OCI-LY1 (cell line): ENCODE results near the gene PSKH1.
"Not testable (repeated sequence)": the region's sequence is repeated elsewhere in the genome, so short reads cannot be mapped to it uniquely, and the experiment has no call there.

Experiments used
- H2AFZ ChIP-seq: fragments of 200-600 bp; sonication (generic), shearing (Covaris generic); 2 replicates; pipeline ENCODE4 v1.6.0; 2014; ENCODE audit warnings: antibody characterized with exemption, mild to moderate bottlenecking, low read length
- H3F3A ChIP-seq: fragments of 200-600 bp; sonication (generic), shearing (Covaris generic); 2 replicates; pipeline ENCODE4 v1.6.0; 2014; ENCODE audit warnings: mild to moderate bottlenecking, antibody characterized with exemption, low read length, moderate library complexity; ENCODE audit not compliant: insufficient read depth
- H3K27ac ChIP-seq: fragments of 200-600 bp; sonication (generic); 2 replicates; pipeline ENCODE4 v1.5.1; 2014; ENCODE audit warnings: low read length, mixed run types, mild to moderate bottlenecking, low read depth; ENCODE audit not compliant: poor library complexity, severe bottlenecking
- H3K27me3 ChIP-seq: fragments of 200-600 bp; sonication (generic); 2 replicates; pipeline ENCODE4 v1.6.0; 2014; ENCODE audit warnings: antibody characterized with exemption, mild to moderate bottlenecking, low read length, moderate library complexity; ENCODE audit not compliant: insufficient read depth
- H3K36me3 ChIP-seq: fragments of 200-600 bp; sonication (generic); 2 replicates; pipeline ENCODE4 v1.6.1; 2014; ENCODE audit warnings: mild to moderate bottlenecking, antibody characterized with exemption, low read length, moderate library complexity, mixed read lengths; ENCODE audit not compliant: insufficient read depth
- H3K4me1 ChIP-seq: fragments of 200-600 bp; sonication (generic); 2 replicates; pipeline ENCODE4 v1.5.1; 2014; ENCODE audit warnings: mild to moderate bottlenecking, low read length, moderate library complexity; ENCODE audit not compliant: insufficient read depth, severe bottlenecking
- H3K4me2 ChIP-seq: fragments of 200-600 bp; sonication (generic), shearing (Covaris generic); 2 replicates; pipeline ENCODE4 v1.6.1; 2014; ENCODE audit warnings: low read length
- H3K4me3 ChIP-seq: fragments of 200-600 bp; sonication (generic); 2 replicates; pipeline ENCODE4 v1.5.1; 2014; ENCODE audit warnings: low read length, low read depth, mild to moderate bottlenecking, mixed read lengths; ENCODE audit not compliant: poor library complexity, severe bottlenecking
- H3K79me2 ChIP-seq: fragments of 200-600 bp; shearing (Covaris generic); 2 replicates; pipeline ENCODE4 v1.6.1; 2016; ENCODE audit warnings: mixed run types, low read length, mixed read lengths; ENCODE audit not compliant: insufficient read depth
- H3K9ac ChIP-seq: fragments of 200-600 bp; sonication (generic), shearing (Covaris generic); 2 replicates; pipeline ENCODE4 v1.6.1; 2014; ENCODE audit warnings: mild to moderate bottlenecking, low read length, mixed read lengths
- H3K9me2 ChIP-seq: fragments of 200-600 bp; sonication (generic), shearing (Covaris generic); 2 replicates; pipeline ENCODE4 v1.6.1; 2014; ENCODE audit warnings: low read depth, mild to moderate bottlenecking, low read length, mixed read lengths
- H3K9me3 ChIP-seq: fragments of 200-600 bp; shearing (Covaris generic); 2 replicates; pipeline ENCODE4 v1.6.1; 2014; ENCODE audit warnings: low read length, mixed read lengths
- H4K20me1 ChIP-seq: fragments of 200-600 bp; sonication (generic), shearing (Covaris generic); 2 replicates; pipeline ENCODE4 v1.6.0; 2016; ENCODE audit warnings: mild to moderate bottlenecking, low read length; ENCODE audit not compliant: insufficient read depth
- CTCF ChIP-seq: fragments of 200-600 bp; sonication (generic), shearing (Covaris generic); IDR thresholded peaks from 2 replicates; pipeline ENCODE4 v1.5.1; 2017; ENCODE audit warnings: mild to moderate bottlenecking, antibody characterized with exemption, low read length, moderate library complexity, mixed read lengths
- EZH2 ChIP-seq: fragments of 200-600 bp; sonication (generic), shearing (Covaris generic); IDR thresholded peaks from 2 replicates; pipeline ENCODE4 v1.8.0; 2017; ENCODE audit warnings: borderline replicate concordance, mixed run types, mild to moderate bottlenecking, antibody characterized with exemption, low read length, moderate library complexity, mixed read lengths

PSKH1 gene

GRCh38 chr16:67914758-67915495 lies 21.9 kb downstream of the PSKH1 start:
- H3K4me2 ChIP-seq: no peak overlapping the region
- no peaks in the 10 kb centered on the region for H4K20me1 ChIP-seq
- peaks cover 15% of the 10 kb centered on the region; the same call in 1 of the 2 replicates for H3K36me3 ChIP-seq
- no peaks in the 10 kb centered on the region for H3K79me2 ChIP-seq
- H3K4me3 ChIP-seq: no peak overlapping the region
- H3K27me3 ChIP-seq: no peaks in the 10 kb centered on the region
- no peak overlapping the region for H3K9ac ChIP-seq
- no peaks in the 10 kb centered on the region for H3F3A ChIP-seq
- H2AFZ ChIP-seq: no peak overlapping the region
- no peaks in the 10 kb centered on the region for H3K9me2 ChIP-seq
- no peaks in the 10 kb centered on the region for H3K9me3 ChIP-seq
- H3K4me1 ChIP-seq: no peaks in the 10 kb centered on the region
- H3K27ac ChIP-seq: no peak overlapping the region
- TF ChIP-seq EZH2 (no peak), CTCF (no peak)

GRCh38 chr16:67915496-67915769 lies 22.4 kb downstream of the PSKH1 start:
- H2AFZ ChIP-seq, H3K27ac ChIP-seq, H3K4me2 ChIP-seq, H3K79me2 ChIP-seq, H3K4me3 ChIP-seq, H3K9ac ChIP-seq, H3K9me2 ChIP-seq, H3K4me1 ChIP-seq, H3F3A ChIP-seq, H4K20me1 ChIP-seq, H3K27me3 ChIP-seq, H3K9me3 ChIP-seq: not testable (repeated sequence)
- peaks cover 15% of the 10 kb centered on the region; the same call in 1 of the 2 replicates for H3K36me3 ChIP-seq

- no peaks in the 10 kb centered on the region for H3K27me3 ChIP-seq
- H3K9ac ChIP-seq: no peak overlapping the region
- no peak overlapping the region for H2AFZ ChIP-seq
- no peaks in the 10 kb centered on the region for H3K9me3 ChIP-seq
- no peaks in the 10 kb centered on the region for H4K20me1 ChIP-seq
- peaks cover 14% of the 10 kb centered on the region; the same call in 1 of the 2 replicates for H3K36me3 ChIP-seq
- no peak overlapping the region for H3K4me2 ChIP-seq
- TF ChIP-seq EZH2: no peak
- TF ChIP-seq CTCF: no peak
- no peaks in the 10 kb centered on the region for H3K4me1 ChIP-seq
- H3K4me3 ChIP-seq: no peak overlapping the region
- H3K79me2 ChIP-seq: no peaks in the 10 kb centered on the region
- no peaks in the 10 kb centered on the region for H3F3A ChIP-seq
- H3K9me2 ChIP-seq: no peaks in the 10 kb centered on the region
- no peak overlapping the region for H3K27ac ChIP-seq
Observed at GRCh38 chr16:67915831-67916723, 23.0 kb downstream of the PSKH1 start.
